Mucosa of descending colon (tissue), 3 donors: ENCODE data around the gene MEG3. TPM values are rescaled to one million over a fixed set of nuclear protein-coding genes. Genes with fewer than 3 reads are reported as not detected.

ENCODE experiments used
- ATAC-seq: fragments of 200-7000 bp; cut with Tn5 transposase; one replicate; pipeline ENCODE4 v1.9.1; 2020; ENCODE audit warnings: mild to moderate bottlenecking, moderate library complexity
- DNase-seq, 3 donors: peaks; one replicate each; pipeline ENCODE4 v3.0.0-alpha.2; 2020
- H3K36me3 ChIP-seq: fragments of 200-600 bp; one replicate; pipeline ENCODE4 v1.8.0; 2021; ENCODE audit warnings: low read depth, mild to moderate bottlenecking
- H3K4me1 ChIP-seq: fragments of 200-600 bp; one replicate; pipeline ENCODE4 v1.8.0; 2021; ENCODE audit warnings: low read depth, mild to moderate bottlenecking
- H3K4me3 ChIP-seq: fragments of 200-600 bp; one replicate; pipeline ENCODE4 v1.8.0; 2021; ENCODE audit warnings: mild to moderate bottlenecking
- H3K9me3 ChIP-seq: fragments of 200-600 bp; one replicate; pipeline ENCODE4 v1.8.0; 2021; ENCODE audit warnings: mild to moderate bottlenecking
- intact Hi-C, 2 donors: fragments of 100-400 bp; cut with DNase I in 1 of 2; cut with micrococcal nuclease in 1 of 2; formaldehyde crosslinking; loops; one replicate each; pipeline versions ENCODE4 v1.11.0 to v1.11.1; 2022; cut with DNase I, micrococcal nuclease
- total RNA-seq, 3 donors: library from RNA; stranded (reverse); fragmentation: NEBNext Ultra II Directional in 2 of 3; extraction: Animal tissue kit (Norgen Biotek cat#: 25700) in 2 of 3; gene quantifications; one replicate each; pipeline versions ENCODE4 v1.2.1 to v1.2.4, GENCODE V29; 2021 to 2023
- TF ChIP-seq, protein P1 (sequence below): fragments of 200-600 bp; IDR thresholded peaks from one replicate; pipeline ENCODE4 v1.8.0; 2022; ENCODE audit warnings: antibody characterized with exemption, mild to moderate bottlenecking
- donor health status: DM: no; HTN: no; CAD: no; lungs with moderate emphysema.
- donor health status: DM: no; HTN: no; CAD: no.
- donor health status: DM: no; HTN: yes; CAD: no.

The MEG3 gene
- total RNA-seq, 3 donors from 2014 or later, result 13.8 to 32.2 (median 16.4) TPM

DNA sequence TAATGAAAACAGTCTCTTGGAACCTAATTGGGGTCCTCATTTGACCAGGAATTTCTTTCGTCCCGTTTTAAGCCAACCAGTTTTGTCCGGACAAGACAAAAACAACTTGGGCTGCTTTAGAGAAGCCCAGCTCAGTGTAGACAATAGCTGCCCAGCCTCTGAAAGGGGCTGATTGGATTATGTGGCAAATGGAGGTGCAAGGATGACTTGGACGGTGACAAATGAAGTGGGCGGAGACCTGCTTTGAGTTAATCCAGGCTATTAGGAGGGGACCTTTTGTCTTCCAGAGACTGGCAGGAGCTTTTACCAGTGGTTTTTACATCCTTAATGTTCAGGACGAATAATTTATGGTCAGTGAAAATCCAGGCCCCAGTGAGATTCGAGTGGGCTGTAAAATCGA lies 4.8 kb downstream of the MEG3 start:
- Histone ChIP-seq H3K4me3 (no peak overlapping the region), H3K36me3 (no peaks in the 10 kb centered on the region), H3K4me1 (no peaks in the 10 kb centered on the region), H3K9me3 (peaks cover 4% of the 10 kb centered on the region)
- DNase-seq (no peak), ATAC-seq (no peak)
- TF ChIP-seq, protein P1, sequence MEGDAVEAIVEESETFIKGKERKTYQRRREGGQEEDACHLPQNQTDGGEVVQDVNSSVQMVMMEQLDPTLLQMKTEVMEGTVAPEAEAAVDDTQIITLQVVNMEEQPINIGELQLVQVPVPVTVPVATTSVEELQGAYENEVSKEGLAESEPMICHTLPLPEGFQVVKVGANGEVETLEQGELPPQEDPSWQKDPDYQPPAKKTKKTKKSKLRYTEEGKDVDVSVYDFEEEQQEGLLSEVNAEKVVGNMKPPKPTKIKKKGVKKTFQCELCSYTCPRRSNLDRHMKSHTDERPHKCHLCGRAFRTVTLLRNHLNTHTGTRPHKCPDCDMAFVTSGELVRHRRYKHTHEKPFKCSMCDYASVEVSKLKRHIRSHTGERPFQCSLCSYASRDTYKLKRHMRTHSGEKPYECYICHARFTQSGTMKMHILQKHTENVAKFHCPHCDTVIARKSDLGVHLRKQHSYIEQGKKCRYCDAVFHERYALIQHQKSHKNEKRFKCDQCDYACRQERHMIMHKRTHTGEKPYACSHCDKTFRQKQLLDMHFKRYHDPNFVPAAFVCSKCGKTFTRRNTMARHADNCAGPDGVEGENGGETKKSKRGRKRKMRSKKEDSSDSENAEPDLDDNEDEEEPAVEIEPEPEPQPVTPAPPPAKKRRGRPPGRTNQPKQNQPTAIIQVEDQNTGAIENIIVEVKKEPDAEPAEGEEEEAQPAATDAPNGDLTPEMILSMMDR, result no peak
- intact Hi-C loops, result no loop called here

DNA sequence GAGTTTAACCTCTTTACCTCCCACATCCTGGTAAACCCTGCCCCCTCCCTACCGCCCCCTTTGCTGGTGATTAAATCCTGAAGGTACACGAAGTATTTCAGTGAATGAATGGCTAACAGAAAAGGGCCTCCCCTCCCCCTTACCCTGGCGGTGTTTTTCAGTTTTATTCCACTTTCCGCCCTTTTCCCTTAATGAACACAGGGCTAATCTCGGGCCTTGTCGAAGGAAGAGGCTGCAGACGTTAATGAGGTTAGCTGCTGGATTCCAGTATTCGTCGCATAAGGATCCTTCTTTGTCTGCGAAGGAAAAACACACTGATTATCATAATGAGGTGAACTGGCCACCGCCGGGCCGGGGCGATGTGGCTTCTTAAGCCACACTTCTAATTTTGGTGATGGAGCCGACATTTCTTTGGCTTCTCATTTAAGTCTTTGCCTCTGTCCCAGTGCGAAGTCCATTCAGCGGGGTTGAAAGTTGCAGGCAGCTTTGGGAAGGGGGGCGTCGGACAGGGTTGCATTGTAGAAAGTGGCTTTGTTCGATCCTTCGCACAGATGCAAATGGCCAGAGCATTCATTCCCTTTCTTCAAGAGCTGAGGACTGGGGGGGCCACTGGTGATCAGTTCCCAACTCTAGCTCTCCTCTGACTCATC lies 6.5 kb downstream of the MEG3 start:
- H3K36me3 ChIP-seq, result no peaks in the 10 kb centered on the region
- TF ChIP-seq, protein P1, result no peak
- ATAC-seq (no peak), DNase-seq (no peak)
- no peak overlapping the region for H3K4me3 ChIP-seq
- H3K9me3 ChIP-seq, result peaks cover 4% of the 10 kb centered on the region
- H3K4me1 ChIP-seq, result no peaks in the 10 kb centered on the region
- intact Hi-C loops, result no loop called here

DNA sequence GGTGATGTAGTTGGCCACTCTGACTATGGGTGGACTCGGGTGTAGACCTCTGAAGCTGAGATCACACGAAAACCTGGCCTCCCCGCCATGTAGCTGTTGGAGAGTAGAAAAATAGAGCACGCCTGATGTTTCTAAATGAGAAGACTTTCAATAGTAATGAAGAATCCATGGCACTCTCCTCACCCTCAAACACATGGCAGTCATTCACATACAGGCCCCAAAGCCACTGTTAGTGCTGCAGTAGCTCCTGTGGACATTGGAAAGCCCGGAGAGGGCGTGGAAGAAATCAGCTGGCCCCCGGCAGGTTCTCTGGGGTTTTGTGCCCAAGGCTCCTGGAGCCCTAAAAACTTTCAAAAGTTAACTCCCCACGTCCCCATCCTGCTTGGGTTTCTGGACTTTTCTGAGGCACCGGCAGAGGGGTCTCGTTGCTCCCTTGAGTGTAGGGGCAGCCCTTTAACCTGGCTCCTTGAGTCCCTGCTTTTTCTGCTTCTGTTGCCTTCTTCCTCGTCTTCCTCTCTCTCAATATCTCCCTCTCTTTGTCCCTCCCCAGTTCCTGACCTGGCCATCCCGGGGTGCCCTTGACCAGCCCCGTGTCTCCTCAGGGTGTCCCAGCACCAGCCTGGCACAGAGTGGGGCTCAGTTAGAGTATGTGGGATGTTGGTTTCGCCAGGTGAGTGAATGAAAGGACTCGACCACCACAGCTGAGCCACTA lies 8.3 kb downstream of the MEG3 start:
- ATAC-seq, result no peak
- no peaks in the 10 kb centered on the region for H3K9me3 ChIP-seq
- no peaks in the 10 kb centered on the region for H3K4me1 ChIP-seq
- TF ChIP-seq, protein P1, result no peak
- no peak for DNase-seq
- H3K36me3 ChIP-seq, result no peaks in the 10 kb centered on the region
- intact Hi-C loops, result no loop called here
- H3K4me3 ChIP-seq, result no peak overlapping the region

DNA sequence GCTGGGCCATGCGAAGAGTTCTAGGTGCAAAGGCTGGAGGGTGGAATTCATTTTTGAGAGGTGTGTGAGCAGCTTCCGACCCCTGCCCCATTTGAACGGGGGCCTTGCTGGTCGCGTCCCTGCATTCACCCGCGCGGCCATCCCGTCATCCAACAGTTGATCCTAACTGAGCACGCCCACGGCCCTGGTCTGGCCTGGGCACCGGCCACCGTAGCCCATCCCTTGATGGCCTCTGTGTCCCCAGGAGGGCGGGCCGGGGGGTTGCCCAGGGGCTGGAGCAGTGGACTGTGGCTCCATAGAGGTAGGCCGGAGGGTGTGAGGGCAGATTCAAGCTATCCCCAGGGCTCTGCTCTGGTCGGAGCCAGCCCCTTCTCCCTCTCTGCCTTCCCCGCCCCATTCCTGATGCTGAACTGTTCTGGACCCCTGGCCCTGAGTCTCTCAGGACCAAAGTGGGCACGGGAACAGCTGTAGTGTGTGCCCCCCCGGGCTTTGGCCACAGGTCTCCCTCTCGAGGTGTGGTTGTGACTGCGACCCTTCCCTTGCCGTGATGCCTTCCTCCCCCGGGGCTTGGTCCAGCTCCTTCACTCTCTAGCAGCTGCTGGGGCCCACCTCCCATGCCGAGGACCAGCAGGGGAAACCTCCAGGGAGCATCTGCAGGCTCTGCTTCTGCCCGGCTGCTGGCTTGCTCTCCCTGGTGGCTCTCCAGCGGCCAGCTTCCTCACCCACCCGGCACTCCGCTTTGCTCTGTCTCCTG lies 9.1 kb downstream of the MEG3 start:
- intact Hi-C loops, result no loop called here
- TF ChIP-seq, protein P1, result no peak
- Histone ChIP-seq H3K36me3 (no peaks in the 10 kb centered on the region), H3K9me3 (no peaks in the 10 kb centered on the region), H3K4me1 (no peaks in the 10 kb centered on the region), H3K4me3 (no peak overlapping the region)
- ATAC-seq, result no peak
- no peak for DNase-seq

DNA sequence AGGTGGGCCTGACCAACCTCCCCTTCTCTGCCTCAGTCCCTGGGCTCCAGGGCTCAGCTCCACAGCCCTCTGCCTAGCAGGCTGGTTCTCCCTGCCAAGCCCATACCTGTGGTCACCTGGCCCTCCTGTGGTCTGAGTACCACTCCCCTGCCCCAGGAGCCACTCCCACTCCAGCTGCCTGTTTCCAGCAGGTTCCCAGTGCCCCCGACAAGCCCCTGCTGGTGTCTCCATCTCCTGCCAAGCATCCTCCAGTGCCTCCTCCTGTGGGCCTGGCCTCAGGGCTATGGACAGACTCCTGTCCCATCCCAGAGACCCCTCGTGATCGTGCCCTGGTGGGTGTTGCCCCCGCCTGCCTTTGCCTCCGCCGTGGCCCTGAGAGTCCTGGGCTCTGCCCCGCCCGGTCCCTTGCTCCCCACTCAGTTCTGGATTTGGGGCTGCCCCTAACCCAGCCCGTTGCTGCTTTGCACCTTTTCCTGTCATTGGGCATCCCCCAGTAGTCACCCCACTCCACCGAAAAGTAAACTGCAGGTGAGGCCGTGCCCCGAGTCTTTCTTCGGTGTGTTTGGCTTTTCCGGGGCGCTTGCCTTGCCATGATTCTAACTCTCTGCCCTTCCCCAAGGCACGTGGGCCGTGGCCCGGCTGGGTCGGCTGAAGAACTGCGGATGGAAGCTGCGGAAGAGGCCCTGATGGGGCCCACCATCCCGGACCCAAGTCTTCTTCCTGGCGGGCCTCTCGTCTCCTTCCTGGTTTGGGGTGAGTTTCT lies 9.8 kb downstream of the MEG3 start:
- intact Hi-C loops, result no loop called here
- H3K4me3 ChIP-seq, result no peak overlapping the region
- no peaks in the 10 kb centered on the region for H3K36me3 ChIP-seq
- no peaks in the 10 kb centered on the region for H3K4me1 ChIP-seq
- TF ChIP-seq, protein P1, result no peak
- H3K9me3 ChIP-seq, result no peaks in the 10 kb centered on the region
- ATAC-seq (no peak), DNase-seq (no peak)
